HepG2 (cell line): ENCODE measurements around the gene TUBA8. TPM values are rescaled to one million over a fixed set of nuclear protein-coding genes. Genes with fewer than 3 reads are reported as not detected.
A peak's percentile ranks its signal among the peaks of the same experiment; 100 is the strongest.

Experiments used
- ARNTL ChIP-seq: sonication (generic); formaldehyde crosslinking; IDR thresholded peaks from 2 replicates; pipeline ENCODE4 v1.4.0; 2020; ENCODE audit warnings: mild to moderate bottlenecking, missing genetic modification reagents
- CC2D1A ChIP-seq: sonication (generic); formaldehyde crosslinking; IDR thresholded peaks from 2 replicates; pipeline ENCODE4 v1.8.1; 2023; ENCODE audit warnings: mild to moderate bottlenecking, missing genetic modification reagents
- DPF2 ChIP-seq: sonication (generic); formaldehyde crosslinking; IDR thresholded peaks from 2 replicates; pipeline ENCODE4 v1.4.0; 2020; ENCODE audit warnings: mild to moderate bottlenecking, low read depth, missing genetic modification reagents, borderline replicate concordance
- GRHL1 ChIP-seq: sonication (generic); formaldehyde crosslinking; conservative IDR thresholded peaks from 2 replicates; pipeline ENCODE4 v1.8.0; 2022; ENCODE audit warnings: missing genetic modification reagents
- HOXA9 ChIP-seq: sonication (generic); formaldehyde crosslinking; IDR thresholded peaks from 2 replicates; pipeline ENCODE4 v1.8.1; 2022; ENCODE audit warnings: missing genetic modification reagents, mild to moderate bottlenecking, moderate library complexity, borderline replicate concordance
- KDM4B ChIP-seq: sonication (generic); formaldehyde crosslinking; IDR thresholded peaks from 2 replicates; pipeline ENCODE4 v1.4.0; 2020; ENCODE audit warnings: missing genetic modification reagents
- KDM5B ChIP-seq: sonication (generic); formaldehyde crosslinking; IDR thresholded peaks from 2 replicates; pipeline ENCODE4 v1.4.0; 2020; ENCODE audit warnings: missing genetic modification reagents, mild to moderate bottlenecking, borderline replicate concordance
- NCOA5 ChIP-seq: sonication (generic); formaldehyde crosslinking; IDR thresholded peaks from 2 replicates; pipeline ENCODE4 v1.4.0; 2020; ENCODE audit warnings: missing genetic modification reagents
- PATZ1 ChIP-seq: sonication (generic); formaldehyde crosslinking; IDR thresholded peaks from 2 replicates; pipeline ENCODE4 v1.4.0; 2020; ENCODE audit warnings: missing genetic modification reagents
- RERE ChIP-seq: IDR thresholded peaks from 2 replicates; pipeline ENCODE4 v1.6.1; 2016; ENCODE audit warnings: low read depth, missing genetic modification reagents, missing compliant biosample characterization
- TGIF2 ChIP-seq: IDR thresholded peaks from 2 replicates; pipeline ENCODE4 v1.6.1; 2016; ENCODE audit warnings: control low read depth, missing compliant biosample characterization
- ZNF589 ChIP-seq: sonication (generic); formaldehyde crosslinking; conservative IDR thresholded peaks from 2 replicates; pipeline ENCODE4 v1.8.0; 2022; ENCODE audit warnings: mild to moderate bottlenecking, moderate library complexity, missing genetic modification reagents
- ZNF773 ChIP-seq: sonication (generic); formaldehyde crosslinking; IDR thresholded peaks from 2 replicates; pipeline ENCODE4 v1.4.0; 2020; ENCODE audit warnings: missing genetic modification reagents, borderline replicate concordance
- ZNF841 ChIP-seq: sonication (generic); formaldehyde crosslinking; IDR thresholded peaks from 2 replicates; pipeline ENCODE4 v1.8.1; 2023; ENCODE audit warnings: missing genetic modification reagents, borderline replicate concordance
- polyA plus RNA-seq, 8 experiments: library from polyadenylated mRNA; depleted of rRNA in 3 of 8; stranded (reverse) in 7 of 8; unstranded in 1 of 8; fragments of >200 nt; fragmentation: Illumina TruSeq in 4 of 8; extraction: Trizol in 4 of 8; gene quantifications; 2 replicates each; pipeline versions ENCODE4 v1.2.1 to v1.2.3, GENCODE V29; 2011 to 2016; ENCODE audit warnings: low read depth in 4 of 8, missing spikeins in 1 of 8, mixed read lengths in 1 of 8; ENCODE audit not compliant: insufficient read depth in 1 of 8
- total RNA-seq, 5 experiments: library from RNA; depleted of rRNA; stranded (reverse); fragments of >200 nt; fragmentation: Illumina TruSeq; extraction: Trizol; gene quantifications; 2 replicates each; pipeline ENCODE4 v1.2.3, GENCODE V29; 2016; ENCODE audit warnings: low read depth in 1 of 5
- TF ChIP-seq, protein P1 (sequence below): sonication (generic); formaldehyde crosslinking; IDR thresholded peaks from 2 replicates; pipeline ENCODE4 v1.4.0; 2020; ENCODE audit warnings: missing genetic modification reagents
- TF ChIP-seq, protein P2 (sequence below): IDR thresholded peaks from 2 replicates; pipeline ENCODE4 v1.6.1; 2016

TUBA8 gene
- total and polyA plus RNA-seq, 2 of the 13 experiments (the other 11 are each of a cell fraction or from before 2014, with no cell fraction given), result 0.35 to 0.69 TPM

GRCh38 chr22:18110194-18110953 is at the start of gene TUBA8 (continued):
- 0 out of 2 replicates have a peak, but pooled peaks have one; percentile 58 for TF ChIP-seq HOXA9 (CRISPR knock-in tag)
- TF ChIP-seq ZNF773 (CRISPR knock-in tag), result no peak
- TF ChIP-seq, protein P1, sequence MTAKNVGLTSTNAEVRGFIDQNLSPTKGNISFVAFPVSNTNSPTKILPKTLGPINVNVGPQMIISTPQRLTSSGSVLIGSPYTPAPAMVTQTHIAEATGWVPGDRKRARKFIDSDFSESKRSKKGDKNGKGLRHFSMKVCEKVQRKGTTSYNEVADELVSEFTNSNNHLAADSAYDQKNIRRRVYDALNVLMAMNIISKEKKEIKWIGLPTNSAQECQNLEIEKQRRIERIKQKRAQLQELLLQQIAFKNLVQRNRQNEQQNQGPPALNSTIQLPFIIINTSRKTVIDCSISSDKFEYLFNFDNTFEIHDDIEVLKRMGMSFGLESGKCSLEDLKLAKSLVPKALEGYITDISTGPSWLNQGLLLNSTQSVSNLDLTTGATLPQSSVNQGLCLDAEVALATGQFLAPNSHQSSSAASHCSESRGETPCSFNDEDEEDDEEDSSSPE, result peak; percentile 54; the same call in 1 of the 2 replicates
- TF ChIP-seq RERE (CRISPR knock-in tag), result no peak
- TF ChIP-seq KDM5B (CRISPR knock-in tag), result no peak
- TF ChIP-seq KDM4B (CRISPR knock-in tag), result no peak
- TF ChIP-seq CC2D1A, result no peak
- TF ChIP-seq ZNF589 (CRISPR knock-in tag), result 0 out of 2 replicates have a peak, but pooled peaks have one; percentile 59
- TF ChIP-seq NCOA5 (CRISPR knock-in tag), result no peak
- no peak for TF ChIP-seq GRHL1 (CRISPR knock-in tag)
- TF ChIP-seq ARNTL, result 0 out of 2 replicates have a peak, but pooled peaks have one; percentile 13
- no peak for TF ChIP-seq DPF2
- TF ChIP-seq, protein P2, sequence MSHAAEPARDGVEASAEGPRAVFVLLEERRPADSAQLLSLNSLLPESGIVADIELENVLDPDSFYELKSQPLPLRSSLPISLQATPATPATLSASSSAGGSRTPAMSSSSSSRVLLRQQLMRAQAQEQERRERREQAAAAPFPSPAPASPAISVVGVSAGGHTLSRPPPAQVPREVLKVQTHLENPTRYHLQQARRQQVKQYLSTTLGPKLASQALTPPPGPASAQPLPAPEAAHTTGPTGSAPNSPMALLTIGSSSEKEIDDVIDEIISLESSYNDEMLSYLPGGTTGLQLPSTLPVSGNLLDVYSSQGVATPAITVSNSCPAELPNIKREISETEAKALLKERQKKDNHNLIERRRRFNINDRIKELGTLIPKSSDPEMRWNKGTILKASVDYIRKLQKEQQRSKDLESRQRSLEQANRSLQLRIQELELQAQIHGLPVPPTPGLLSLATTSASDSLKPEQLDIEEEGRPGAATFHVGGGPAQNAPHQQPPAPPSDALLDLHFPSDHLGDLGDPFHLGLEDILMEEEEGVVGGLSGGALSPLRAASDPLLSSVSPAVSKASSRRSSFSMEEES, result no peak
- no peak for TF ChIP-seq ZNF841 (CRISPR knock-in tag)
- TF ChIP-seq TGIF2 (CRISPR knock-in tag), result no peak
- TF ChIP-seq PATZ1 (CRISPR knock-in tag), result peak; percentile 76
